Transverse colon (tissue), 4 donors: Measurements from ENCODE around the gene CNTNAP2. TPM values are rescaled to one million over a fixed set of nuclear protein-coding genes. Genes with fewer than 3 reads are reported as not detected.

Experiments
- DNase-seq: peaks from one replicate; pipeline ENCODE4 v3.0.0-alpha.2; 2019
- H3K27ac ChIP-seq, 4 donors: fragments of 200-600 bp; sonication (generic); 2 replicates each; pipeline ENCODE4 v1.5.1; 2016 to 2018; ENCODE audit warnings: inconsistent platforms in 4 of 4
- H3K27me3 ChIP-seq: fragments of 200-600 bp; sonication (generic); 2 replicates; pipeline ENCODE4 v1.5.1; 2017; ENCODE audit warnings: inconsistent platforms
- H3K36me3 ChIP-seq, 4 donors: fragments of 200-600 bp; sonication (generic); 2 replicates each; pipeline ENCODE4 v1.5.1; 2017 to 2019; ENCODE audit warnings: inconsistent platforms in 4 of 4
- H3K4me1 ChIP-seq, 4 donors: fragments of 200-600 bp; sonication (generic); 2 replicates each; pipeline ENCODE4 v1.5.1; 2017 to 2020; ENCODE audit warnings: inconsistent platforms in 4 of 4
- H3K4me3 ChIP-seq, 4 donors: fragments of 200-600 bp; sonication (generic); 1 replicate in 1 of 4; 2 replicates in 3 of 4; pipeline versions ENCODE4 v1.5.1 to v1.6.1; 2017 to 2019; ENCODE audit warnings: inconsistent platforms in 4 of 4
- H3K9me3 ChIP-seq, 2 donors: fragments of 200-600 bp; sonication (generic); 2 replicates each; pipeline ENCODE4 v1.5.1; 2017 to 2019; ENCODE audit warnings: inconsistent platforms in 2 of 2
- EP300 ChIP-seq: sonication (generic); formaldehyde crosslinking; IDR thresholded peaks from one replicate; pipeline ENCODE4 v1.6.1; 2017; ENCODE audit warnings: antibody characterized with exemption, low read depth
- POLR2A ChIP-seq: fragments of 450-650 bp; IDR thresholded peaks from one replicate; pipeline ENCODE4 v1.6.1; 2016; ENCODE audit warnings: antibody characterized with exemption, mild to moderate bottlenecking, moderate library complexity
- POLR2AphosphoS5 ChIP-seq, 3 donors: sonication (generic); formaldehyde crosslinking; IDR thresholded peaks; one replicate each; pipeline ENCODE4 v1.6.1; 2016; ENCODE audit warnings: antibody characterized with exemption in 3 of 3
- WGBS, 2 donors: methylation state at CpG; one replicate each; pipeline ENCODE4 v1.1.5; 2018; ENCODE audit warnings: low coverage in 1 of 2; 5-methylcytosine and 5-hydroxymethylcytosine counted together
- in situ Hi-C, 4 donors: fragments of 200-750 bp; cut with MboI; loops; one replicate each; pipeline versions ENCODE4 v1.15.0 to v1.15.1; 2017; ENCODE audit warnings: low sequenced_read_pairs in 3 of 4, low pct_ligation_motif_present in 1 of 4, low pct_unique_long_range_greater_than_20kb in 1 of 4
- intact Hi-C: fragments of 100-400 bp; cut with DNase I; formaldehyde crosslinking; loops from one replicate; pipeline ENCODE4 v1.15.1; 2023; ENCODE audit warnings: low total_unique reads
- total RNA-seq, 4 donors: library from RNA; depleted of rRNA; stranded (reverse); fragments of >200 nt; gene quantifications; one replicate each; pipeline ENCODE4 v1.1.0, GENCODE V29; 2016
- TF ChIP-seq, protein P1 (sequence below), 5 experiments: fragments of 200-600 bp in 3 of 5; fragments of 450-650 bp in 2 of 5; sonication (generic) in 3 of 5; IDR thresholded peaks; 1 replicate in 2 of 5; 2 replicates in 3 of 5; pipeline ENCODE4 v1.5.1; 2016 to 2017; ENCODE audit warnings: antibody characterized with exemption in 5 of 5, inconsistent platforms in 3 of 5, mild to moderate bottlenecking in 2 of 5, moderate library complexity in 1 of 5

The CNTNAP2 gene
- total RNA-seq, 4 donors from 2014 or later: 0.60 to 2.9 (median 2.4) TPM

DNA sequence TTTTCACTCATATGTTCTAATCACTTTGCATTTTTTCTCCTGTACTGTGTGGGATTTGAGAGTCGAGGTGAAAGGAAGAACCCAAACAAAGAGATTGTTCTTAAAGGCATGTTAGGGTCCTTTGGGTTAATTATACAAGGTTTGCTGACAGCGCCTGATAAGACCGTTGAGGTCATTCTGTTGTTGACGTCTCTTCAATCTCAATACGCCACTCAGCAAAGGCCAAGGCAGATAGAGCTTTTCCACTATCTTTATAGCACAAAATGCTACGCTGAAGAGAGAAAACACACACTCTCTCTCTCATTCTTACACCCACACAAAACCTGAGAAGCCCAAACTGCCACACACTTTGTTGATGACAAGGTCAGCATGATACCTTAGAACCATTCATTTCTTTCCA is 228.7 kb downstream of the CNTNAP2 start:
- no peak for DNase-seq
- in situ Hi-C loops: no loop called here
- no peaks in the 10 kb centered on the region for H3K4me1 ChIP-seq
- no peak overlapping the region for H3K4me3 ChIP-seq
- no peaks in the 10 kb centered on the region for H3K27me3 ChIP-seq
- intact Hi-C loops: no loop called here
- peaks cover 0 to 2% of the 10 kb centered on the region in 2 donors for H3K9me3 ChIP-seq
- no peaks in the 10 kb centered on the region for H3K36me3 ChIP-seq
- TF ChIP-seq, protein P1, sequence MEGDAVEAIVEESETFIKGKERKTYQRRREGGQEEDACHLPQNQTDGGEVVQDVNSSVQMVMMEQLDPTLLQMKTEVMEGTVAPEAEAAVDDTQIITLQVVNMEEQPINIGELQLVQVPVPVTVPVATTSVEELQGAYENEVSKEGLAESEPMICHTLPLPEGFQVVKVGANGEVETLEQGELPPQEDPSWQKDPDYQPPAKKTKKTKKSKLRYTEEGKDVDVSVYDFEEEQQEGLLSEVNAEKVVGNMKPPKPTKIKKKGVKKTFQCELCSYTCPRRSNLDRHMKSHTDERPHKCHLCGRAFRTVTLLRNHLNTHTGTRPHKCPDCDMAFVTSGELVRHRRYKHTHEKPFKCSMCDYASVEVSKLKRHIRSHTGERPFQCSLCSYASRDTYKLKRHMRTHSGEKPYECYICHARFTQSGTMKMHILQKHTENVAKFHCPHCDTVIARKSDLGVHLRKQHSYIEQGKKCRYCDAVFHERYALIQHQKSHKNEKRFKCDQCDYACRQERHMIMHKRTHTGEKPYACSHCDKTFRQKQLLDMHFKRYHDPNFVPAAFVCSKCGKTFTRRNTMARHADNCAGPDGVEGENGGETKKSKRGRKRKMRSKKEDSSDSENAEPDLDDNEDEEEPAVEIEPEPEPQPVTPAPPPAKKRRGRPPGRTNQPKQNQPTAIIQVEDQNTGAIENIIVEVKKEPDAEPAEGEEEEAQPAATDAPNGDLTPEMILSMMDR (IDR thresholded peaks at IDR 0.05): no peak
- TF ChIP-seq EP300: no peak
- TF ChIP-seq POLR2A: no peak
- no peak for TF ChIP-seq POLR2AphosphoS5 (IDR thresholded peaks at IDR 0.05)
- WGBS, 2 donors: 49 to 54% methylated on average over 6 of the region's 6 CpGs
- H3K27ac ChIP-seq: no peak overlapping the region

DNA sequence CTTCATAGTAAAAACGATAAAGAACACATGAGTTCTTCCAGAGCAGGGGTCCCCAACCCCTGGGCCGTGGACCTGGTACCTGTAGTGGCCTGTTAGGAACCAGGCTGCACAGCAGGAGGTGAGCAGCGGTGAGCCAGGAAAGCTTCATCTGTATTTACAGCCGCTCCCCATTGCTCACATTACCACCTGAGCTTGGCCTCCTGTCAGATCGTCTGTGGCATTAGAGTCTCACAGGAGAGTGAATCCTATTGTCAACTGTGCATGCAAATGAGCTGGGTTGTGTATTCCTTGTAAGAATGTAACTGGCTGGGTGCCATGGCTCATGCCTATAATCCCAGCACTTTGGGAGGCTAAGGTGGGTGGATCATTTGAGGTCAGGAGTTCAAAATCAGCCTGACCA is 229.5 kb downstream of the CNTNAP2 start:
- TF ChIP-seq EP300 (no peak), POLR2AphosphoS5 (IDR thresholded peaks at IDR 0.05) (no peak), POLR2A (no peak)
- TF ChIP-seq, protein P1 (IDR thresholded peaks at IDR 0.05): no peak
- H3K27me3 ChIP-seq: no peaks in the 10 kb centered on the region
- DNase-seq: no peak
- in situ Hi-C loops: no loop called here
- H3K4me3 ChIP-seq: no peak overlapping the region
- H3K36me3 ChIP-seq: no peaks in the 10 kb centered on the region
- intact Hi-C loops: no loop called here
- no peaks in the 10 kb centered on the region for H3K4me1 ChIP-seq
- H3K9me3 ChIP-seq: peaks cover 0 to 2% of the 10 kb centered on the region in 2 donors
- no peak overlapping the region for H3K27ac ChIP-seq
- WGBS, 2 donors: 67 to 69% methylated on average over 3 to 5 of the region's 5 CpGs

DNA sequence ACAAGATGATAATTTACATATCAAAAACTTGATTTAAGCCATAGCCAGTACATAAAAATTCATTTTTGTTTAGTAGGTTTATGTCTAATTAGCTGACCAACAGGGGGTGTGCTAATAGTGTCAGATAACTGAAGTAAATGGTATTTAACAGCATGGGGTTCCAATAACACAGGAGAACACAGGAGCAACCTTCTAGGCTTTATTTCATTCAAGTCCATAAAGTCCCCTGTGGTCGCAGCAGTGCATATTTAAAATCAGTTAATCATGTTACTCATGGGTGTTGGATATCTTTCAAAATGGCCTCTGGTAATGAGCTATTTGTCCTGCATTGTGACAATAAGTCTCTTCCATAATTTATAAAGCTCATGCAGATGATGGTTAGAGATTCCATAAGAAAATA is 238.6 kb downstream of the CNTNAP2 start:
- Histone ChIP-seq H3K4me1 (no peaks in the 10 kb centered on the region), H3K27me3 (no peaks in the 10 kb centered on the region), H3K36me3 (no peaks in the 10 kb centered on the region), H3K27ac (no peak overlapping the region), H3K9me3 (no peaks in the 10 kb centered on the region), H3K4me3 (no peak overlapping the region)
- TF ChIP-seq EP300 (no peak), POLR2AphosphoS5 (IDR thresholded peaks at IDR 0.05) (no peak), POLR2A (no peak)
- TF ChIP-seq, protein P1 (IDR thresholded peaks at IDR 0.05): no peak
- intact Hi-C loops: no loop called here
- DNase-seq: no peak
- WGBS, 2 donors: 78 to 100% methylated on average over 1 of the region's 1 CpG
- in situ Hi-C loops: no loop called here

DNA sequence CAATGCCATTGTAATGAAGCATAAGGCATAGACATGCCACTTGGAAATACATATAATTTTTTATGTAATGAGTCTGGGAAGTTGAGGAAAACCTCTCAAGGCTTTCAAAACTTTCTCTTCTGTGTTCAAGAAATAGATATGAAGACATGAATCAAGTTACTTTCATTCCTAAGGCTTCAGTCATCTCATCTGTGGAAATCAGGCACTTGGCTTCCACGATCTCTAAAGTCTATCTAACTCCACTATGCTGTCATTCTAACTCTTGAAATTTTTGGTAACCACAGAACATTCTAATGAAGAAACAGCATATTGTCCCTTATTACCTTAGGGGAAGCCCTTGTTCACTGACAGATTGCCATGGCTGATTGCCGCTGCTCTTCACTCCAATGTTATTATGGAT is 242.6 kb downstream of the CNTNAP2 start:
- Histone ChIP-seq H3K27ac (no peak overlapping the region), H3K4me1 (no peaks in the 10 kb centered on the region), H3K9me3 (no peaks in the 10 kb centered on the region), H3K27me3 (no peaks in the 10 kb centered on the region), H3K4me3 (no peak overlapping the region), H3K36me3 (no peaks in the 10 kb centered on the region)
- DNase-seq: no peak
- intact Hi-C loops: no loop called here
- 65 to 81% methylated on average over 2 of the region's 2 CpGs for WGBS, 2 donors
- in situ Hi-C loops: no loop called here
- TF ChIP-seq, protein P1 (IDR thresholded peaks at IDR 0.05): no peak
- no peak for TF ChIP-seq POLR2A
- no peak for TF ChIP-seq POLR2AphosphoS5 (IDR thresholded peaks at IDR 0.05)
- no peak for TF ChIP-seq EP300
